GM23248 (cell line): Measurements from ENCODE around the gene CTBP2. TPM values are rescaled to one million over a fixed set of nuclear protein-coding genes. Genes with fewer than 3 reads are reported as not detected.

Source experiments
- DNase-seq: peaks from one replicate; pipeline ENCODE4 v3.0.0-alpha.2; 2015
- H2AFZ ChIP-seq: fragments of 200-600 bp; sonication (generic); 2 replicates; pipeline ENCODE4 v1.6.1; 2016; ENCODE audit warnings: antibody characterized with exemption
- H3F3A ChIP-seq: fragments of 200-600 bp; sonication (generic); 2 replicates; pipeline ENCODE4 v1.6.1; 2016; ENCODE audit warnings: mild to moderate bottlenecking, antibody characterized with exemption, mixed run types; ENCODE audit not compliant: insufficient read depth
- H3K27ac ChIP-seq: fragments of 200-600 bp; sonication (generic); 2 replicates; pipeline ENCODE4 v1.5.1; 2016; ENCODE audit warnings: mild to moderate bottlenecking
- H3K27me3 ChIP-seq: fragments of 200-600 bp; sonication (generic); replicated peaks from 2 replicates; pipeline ENCODE4 v1.6.1; 2016; ENCODE audit warnings: mild to moderate bottlenecking; ENCODE audit not compliant: insufficient read depth
- H3K36me3 ChIP-seq: fragments of 200-600 bp; sonication (generic); 2 replicates; pipeline ENCODE4 v1.6.1; 2016; ENCODE audit warnings: low read depth, mild to moderate bottlenecking
- H3K4me1 ChIP-seq: fragments of 200-600 bp; sonication (generic); 2 replicates; pipeline ENCODE4 v1.6.1; 2016; ENCODE audit warnings: mild to moderate bottlenecking; ENCODE audit not compliant: insufficient read depth
- H3K4me2 ChIP-seq: fragments of 200-600 bp; sonication (generic); one replicate; pipeline ENCODE4 v1.6.1; 2016; ENCODE audit warnings: mild to moderate bottlenecking; ENCODE audit not compliant: unreplicated experiment
- H3K4me3 ChIP-seq: fragments of 200-600 bp; sonication (generic); 2 replicates; pipeline ENCODE4 v1.5.1; 2016; ENCODE audit warnings: mild to moderate bottlenecking
- H3K79me2 ChIP-seq: fragments of 200-600 bp; sonication (generic); 2 replicates; pipeline ENCODE4 v1.6.1; 2016; ENCODE audit warnings: mild to moderate bottlenecking; ENCODE audit not compliant: insufficient read depth
- H3K9ac ChIP-seq: fragments of 200-600 bp; sonication (generic); 2 replicates; pipeline ENCODE4 v1.6.1; 2016; ENCODE audit warnings: mild to moderate bottlenecking
- H3K9me2 ChIP-seq: fragments of 200-600 bp; sonication (generic); 2 replicates; pipeline ENCODE4 v1.6.1; 2016; ENCODE audit warnings: mixed run types, mild to moderate bottlenecking, moderate library complexity; ENCODE audit not compliant: insufficient read depth
- H3K9me3 ChIP-seq: fragments of 200-600 bp; sonication (generic); one replicate; pipeline ENCODE4 v1.6.1; 2017; ENCODE audit warnings: low read depth
- H4K20me1 ChIP-seq: fragments of 200-600 bp; sonication (generic); 2 replicates; pipeline ENCODE4 v1.6.0; 2016; ENCODE audit not compliant: insufficient read depth
- EZH2 ChIP-seq: fragments of 200-600 bp; sonication (generic); IDR thresholded peaks from 2 replicates; pipeline ENCODE4 v1.6.1; 2018; ENCODE audit warnings: antibody characterized with exemption, mild to moderate bottlenecking; ENCODE audit not compliant: insufficient read depth, poor library complexity, severe bottlenecking
- EZH2phosphoT487 ChIP-seq: fragments of 200-600 bp; sonication (generic); IDR thresholded peaks from 2 replicates; pipeline ENCODE4 v1.6.1; 2018; ENCODE audit warnings: antibody characterized with exemption, moderate library complexity, mild to moderate bottlenecking, low read depth; ENCODE audit not compliant: insufficient read depth
- WGBS, 2 experiments: methylation state at CpG; one replicate each; pipeline ENCODE4 v1.1.6; 2015 to 2017; ENCODE audit warnings: low lambda C conversion rate in 2 of 2, low coverage in 1 of 2; ENCODE audit errors: missing lambda C conversion rate in 2 of 2; 5-methylcytosine and 5-hydroxymethylcytosine counted together
- in situ Hi-C: fragments of 300-500 bp; cut with MboI; formaldehyde crosslinking; loops from 2 replicates; pipeline ENCODE4 v1.15.0; 2020
- polyA plus RNA-seq: library from polyadenylated mRNA; unstranded; fragments of >200 nt; fragmentation: Nextera tagmentation; extraction: Ambion mirVana; gene quantifications from 2 replicates; pipeline ENCODE4 v1.2.1, GENCODE V29; 2016
- total RNA-seq: library from RNA; depleted of rRNA; stranded (reverse); fragments of >200 nt; shearing (Covaris generic); gene quantifications from 2 replicates; pipeline ENCODE4 v1.2.3, GENCODE V29; 2014

Gene CTBP2
- total and polyA plus RNA-seq, 2 experiments from 2014 or later = 52.0 to 65.5 TPM

DNA sequence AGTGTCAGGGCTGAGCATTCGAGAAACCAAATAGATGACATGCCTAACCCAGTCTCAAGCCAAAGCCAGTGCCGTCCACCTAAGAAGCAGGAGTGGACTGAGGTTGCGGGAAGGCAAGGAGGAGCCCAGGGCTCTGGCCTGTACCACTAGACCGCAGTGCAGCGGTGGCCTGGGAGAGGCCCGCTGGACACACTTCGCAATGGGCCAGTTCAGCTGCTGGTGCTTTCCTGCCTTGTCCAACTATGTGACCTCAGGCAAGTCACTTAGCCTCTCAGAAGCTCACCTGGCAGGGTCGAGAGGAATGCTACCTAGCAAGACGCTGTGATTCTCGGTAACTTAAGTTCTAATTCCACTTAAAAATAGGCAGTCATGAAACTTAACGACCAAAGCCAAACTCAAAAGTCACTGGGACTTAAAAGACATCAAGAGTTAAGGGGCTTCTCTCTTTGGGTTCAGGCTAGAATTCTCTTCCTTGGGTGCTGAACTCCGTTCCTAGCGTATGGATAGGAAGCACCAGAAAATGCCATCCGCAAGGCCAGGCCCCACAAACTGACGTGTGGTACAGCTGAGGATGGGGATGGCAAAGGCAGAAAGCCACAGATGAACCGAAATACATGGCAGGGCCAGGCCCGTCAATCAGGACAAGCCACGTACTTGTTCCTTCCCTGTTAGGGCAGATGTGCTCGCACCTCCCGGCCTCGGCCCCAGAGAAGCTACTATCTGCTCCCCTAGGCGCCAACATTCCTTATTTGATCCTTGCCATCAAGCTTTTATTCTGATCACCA, 34.2 kb downstream of the CTBP2 start:
- 0 out of 2 replicates have a peak, but pooled peaks cover 3% of the 10 kb centered on the region for H3K36me3 ChIP-seq
- H3K9me2 ChIP-seq = no peaks in the 10 kb centered on the region
- TF ChIP-seq EZH2phosphoT487 (no peak), EZH2 (no peak)
- no peaks in the 10 kb centered on the region for H3K9me3 ChIP-seq
- H3K27ac ChIP-seq = no peak overlapping the region
- DNase-seq = no peak
- no peaks in the 10 kb centered on the region; the same call in 1 of the 2 replicates for H3F3A ChIP-seq
- H3K79me2 ChIP-seq = peaks cover 100% of the 10 kb centered on the region
- no peak overlapping the region for H3K4me2 ChIP-seq
- H3K4me3 ChIP-seq = no peak overlapping the region
- H3K4me1 ChIP-seq = peaks cover 11% of the 10 kb centered on the region; the same call in 1 of the 2 replicates
- no peak overlapping the region for H3K9ac ChIP-seq
- in situ Hi-C loops = no loop called here
- H3K27me3 ChIP-seq = no peaks in the 10 kb centered on the region
- WGBS, 2 experiments = 95 to 97% methylated on average over 22 of the region's 22 CpGs
- no peak overlapping the region for H2AFZ ChIP-seq
- H4K20me1 ChIP-seq = peaks cover 15% of the 10 kb centered on the region; the same call in 1 of the 2 replicates

DNA sequence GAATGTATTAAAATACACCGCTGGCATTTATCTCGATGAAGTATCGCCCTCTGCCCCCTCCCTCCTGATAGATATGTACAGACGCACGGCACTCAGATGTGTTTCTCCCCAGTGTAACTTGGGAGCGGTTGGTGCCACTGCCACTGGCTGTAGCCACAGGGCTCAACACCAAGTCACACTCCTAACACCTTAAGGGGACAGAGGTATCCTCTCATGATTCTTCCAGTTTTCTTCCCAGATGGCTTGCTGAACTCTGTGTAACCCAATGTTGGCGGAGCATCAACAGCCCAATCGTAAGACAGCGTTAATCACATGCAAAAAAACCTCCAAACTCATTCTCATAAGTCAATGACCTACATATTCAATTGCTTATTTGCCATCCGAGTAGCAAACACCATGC, 35.5 kb downstream of the CTBP2 start:
- Histone ChIP-seq H3K36me3 (0 out of 2 replicates have a peak, but pooled peaks cover 3% of the 10 kb centered on the region), H2AFZ (no peak overlapping the region), H3K79me2 (peaks cover 100% of the 10 kb centered on the region), H3K9me3 (no peaks in the 10 kb centered on the region), H4K20me1 (peaks cover 24% of the 10 kb centered on the region; the same call in 1 of the 2 replicates), H3K4me3 (no peak overlapping the region), H3K27me3 (no peaks in the 10 kb centered on the region), H3K4me1 (peaks cover 11% of the 10 kb centered on the region; the same call in 1 of the 2 replicates), H3K9me2 (no peaks in the 10 kb centered on the region), H3K4me2 (no peak overlapping the region), H3K27ac (no peak overlapping the region), H3F3A (no peaks in the 10 kb centered on the region; the same call in 1 of the 2 replicates), H3K9ac (no peak overlapping the region)
- no peak for DNase-seq
- 92 to 94% methylated on average over 10 of the region's 10 CpGs for WGBS, 2 experiments
- in situ Hi-C loops = no loop called here
- no peak for TF ChIP-seq EZH2
- no peak for TF ChIP-seq EZH2phosphoT487

DNA sequence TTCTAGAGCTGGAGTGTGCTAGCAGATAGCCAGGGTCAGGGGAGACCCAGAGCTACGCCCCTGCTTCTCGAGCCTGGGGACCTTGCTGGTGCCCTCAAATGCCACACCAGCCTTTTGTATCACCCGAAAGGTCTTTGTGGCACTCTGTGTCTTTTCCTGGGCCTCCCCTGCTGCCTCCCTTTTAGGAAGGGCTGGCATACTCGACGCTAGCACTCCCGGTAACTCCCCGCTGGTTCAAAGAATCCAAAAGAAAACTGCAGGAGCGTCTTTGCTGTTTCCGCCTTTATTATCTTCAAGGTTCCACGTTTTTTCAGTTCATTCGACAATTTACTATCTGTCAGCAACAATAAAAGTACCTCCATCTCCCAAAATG, 36.3 kb downstream of the CTBP2 start:
- no peak for DNase-seq
- H3K9me3 ChIP-seq = no peaks in the 10 kb centered on the region
- 0 out of 2 replicates have a peak, but pooled peaks cover 3% of the 10 kb centered on the region for H3K36me3 ChIP-seq
- H3K4me2 ChIP-seq = peak overlapping the region; percentile 33
- no peak for TF ChIP-seq EZH2phosphoT487
- TF ChIP-seq EZH2 = no peak
- peaks cover 29% of the 10 kb centered on the region; the same call in 1 of the 2 replicates for H4K20me1 ChIP-seq
- H3K4me1 ChIP-seq = peaks cover 11% of the 10 kb centered on the region; the same call in 1 of the 2 replicates
- H3F3A ChIP-seq = no peaks in the 10 kb centered on the region; the same call in 1 of the 2 replicates
- in situ Hi-C loops = no loop called here
- H3K27ac ChIP-seq = peak overlapping the region; percentile 60
- peak overlapping the region; percentile 52; the same call in 1 of the 2 replicates for H3K9ac ChIP-seq
- 67 to 68% methylated on average over 11 of the region's 11 CpGs for WGBS, 2 experiments
- H3K79me2 ChIP-seq = peaks cover 100% of the 10 kb centered on the region
- H3K4me3 ChIP-seq = 0 out of 2 replicates have a peak overlapping the region, but pooled peaks have one; percentile 4
- no peaks in the 10 kb centered on the region for H3K27me3 ChIP-seq
- no peaks in the 10 kb centered on the region for H3K9me2 ChIP-seq
- no peak overlapping the region for H2AFZ ChIP-seq

DNA sequence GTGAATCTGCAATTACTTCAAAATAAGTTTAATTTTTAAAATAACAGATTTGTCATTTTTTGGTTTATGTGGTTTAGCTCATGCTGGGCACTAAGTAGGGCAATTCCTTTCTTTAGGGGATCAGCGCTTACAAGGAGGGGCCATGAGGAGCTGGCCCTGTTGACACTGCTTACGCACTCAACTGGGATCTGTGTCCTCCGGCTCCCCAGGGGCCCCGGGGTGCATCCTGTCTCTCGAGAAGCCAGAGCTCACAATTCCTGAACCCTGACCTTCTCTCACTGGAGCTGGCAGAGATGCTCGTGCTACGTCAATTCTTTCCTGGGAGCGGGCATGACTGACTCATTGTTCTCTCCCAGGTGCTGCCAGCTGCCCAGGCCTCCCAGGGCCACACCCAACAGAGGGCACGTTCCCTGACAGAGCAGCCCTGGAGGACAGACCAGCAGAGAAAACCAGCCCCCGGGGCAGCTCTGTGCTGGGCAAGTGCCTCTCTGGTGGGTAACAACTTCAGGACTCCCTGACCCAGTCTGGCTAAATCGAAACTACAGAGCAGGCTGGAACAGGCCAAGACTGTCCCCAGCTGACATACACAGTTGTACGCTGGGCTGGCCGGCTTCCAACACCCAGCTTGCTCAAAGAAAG, 36.8 kb downstream of the CTBP2 start:
- no peak overlapping the region for H2AFZ ChIP-seq
- peak overlapping the region; percentile 33 for H3K4me2 ChIP-seq
- peaks cover 29% of the 10 kb centered on the region; the same call in 1 of the 2 replicates for H4K20me1 ChIP-seq
- H3F3A ChIP-seq = no peaks in the 10 kb centered on the region; the same call in 1 of the 2 replicates
- WGBS, 2 experiments = 44 to 46% methylated on average over 12 to 13 of the region's 13 CpGs
- peak; percentile 81 for DNase-seq
- peaks cover 11% of the 10 kb centered on the region; the same call in 1 of the 2 replicates for H3K4me1 ChIP-seq
- in situ Hi-C loops = no loop called here
- H3K36me3 ChIP-seq = 0 out of 2 replicates have a peak, but pooled peaks cover 3% of the 10 kb centered on the region
- 0 out of 2 replicates have a peak overlapping the region, but pooled peaks have one; percentile 4 for H3K4me3 ChIP-seq
- H3K9me2 ChIP-seq = no peaks in the 10 kb centered on the region
- peak overlapping the region; percentile 60 for H3K27ac ChIP-seq
- H3K79me2 ChIP-seq = peaks cover 100% of the 10 kb centered on the region
- no peak for TF ChIP-seq EZH2
- no peak for TF ChIP-seq EZH2phosphoT487
- H3K9ac ChIP-seq = peak overlapping the region; percentile 52
- no peaks in the 10 kb centered on the region for H3K9me3 ChIP-seq
- no peaks in the 10 kb centered on the region for H3K27me3 ChIP-seq
